Neural progenitor cell (in vitro differentiated cells): ENCODE data around the gene MACROH2A2.

Source experiments
- EZH2 ChIP-seq: fragments of 200-600 bp; sonication (generic); IDR thresholded peaks from 2 replicates; pipeline ENCODE4 v1.6.1; 2017; ENCODE audit warnings: antibody characterized with exemption, mild to moderate bottlenecking, moderate library complexity
- EZH2phosphoT487 ChIP-seq: fragments of 200-600 bp; sonication (generic); IDR thresholded peaks from 2 replicates; pipeline ENCODE4 v1.6.1; 2017; ENCODE audit warnings: antibody characterized with exemption
- TF ChIP-seq, protein P1 (sequence below): fragments of 200-600 bp; sonication (generic); IDR thresholded peaks from 2 replicates; pipeline ENCODE4 v1.5.1; 2017; ENCODE audit warnings: antibody characterized with exemption, mild to moderate bottlenecking

DNA sequence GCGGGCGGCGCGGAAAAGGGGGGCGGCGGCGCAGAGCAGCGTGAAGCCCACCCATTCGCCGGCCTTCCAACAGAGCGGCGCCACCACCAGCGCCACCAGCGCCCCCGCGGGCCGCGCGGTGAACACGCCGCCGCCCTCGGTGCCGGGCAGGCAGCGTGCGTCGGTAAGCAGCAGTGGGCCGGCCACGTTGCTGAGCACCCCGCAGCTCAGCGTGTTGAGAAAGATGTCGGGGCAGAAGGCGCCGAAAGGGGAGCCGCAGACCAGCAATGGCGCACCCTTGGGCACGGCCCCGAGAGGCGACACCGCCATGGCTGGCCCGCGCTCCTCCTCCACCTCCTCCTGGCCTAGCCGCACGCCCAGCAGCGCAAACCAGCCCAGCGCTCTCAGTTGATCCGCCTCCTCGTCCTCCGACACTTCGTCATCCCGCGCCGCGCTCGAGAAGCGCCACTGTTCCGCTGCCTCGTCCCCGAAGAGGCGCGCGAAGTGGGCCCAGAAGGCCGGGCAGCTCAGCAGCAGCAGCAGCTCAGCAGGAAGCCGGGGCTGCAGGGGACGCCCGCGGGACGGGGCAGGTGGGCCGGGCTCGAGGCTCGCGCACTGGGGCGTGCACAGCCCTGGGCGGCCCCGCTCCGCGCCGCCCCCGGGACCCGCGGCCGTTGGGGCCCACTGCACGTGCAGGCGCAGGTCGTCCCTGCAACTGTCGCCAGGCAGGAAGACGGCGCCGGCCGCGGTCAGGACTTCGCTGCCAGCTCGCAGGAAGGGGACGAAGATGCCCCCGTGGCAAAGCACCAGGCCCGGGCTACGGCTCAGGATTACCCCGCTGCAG, 93.2 kb downstream of the MACROH2A2 start:
- TF ChIP-seq EZH2 (peak; percentile 55), EZH2phosphoT487 (no peak)
- TF ChIP-seq, protein P1, sequence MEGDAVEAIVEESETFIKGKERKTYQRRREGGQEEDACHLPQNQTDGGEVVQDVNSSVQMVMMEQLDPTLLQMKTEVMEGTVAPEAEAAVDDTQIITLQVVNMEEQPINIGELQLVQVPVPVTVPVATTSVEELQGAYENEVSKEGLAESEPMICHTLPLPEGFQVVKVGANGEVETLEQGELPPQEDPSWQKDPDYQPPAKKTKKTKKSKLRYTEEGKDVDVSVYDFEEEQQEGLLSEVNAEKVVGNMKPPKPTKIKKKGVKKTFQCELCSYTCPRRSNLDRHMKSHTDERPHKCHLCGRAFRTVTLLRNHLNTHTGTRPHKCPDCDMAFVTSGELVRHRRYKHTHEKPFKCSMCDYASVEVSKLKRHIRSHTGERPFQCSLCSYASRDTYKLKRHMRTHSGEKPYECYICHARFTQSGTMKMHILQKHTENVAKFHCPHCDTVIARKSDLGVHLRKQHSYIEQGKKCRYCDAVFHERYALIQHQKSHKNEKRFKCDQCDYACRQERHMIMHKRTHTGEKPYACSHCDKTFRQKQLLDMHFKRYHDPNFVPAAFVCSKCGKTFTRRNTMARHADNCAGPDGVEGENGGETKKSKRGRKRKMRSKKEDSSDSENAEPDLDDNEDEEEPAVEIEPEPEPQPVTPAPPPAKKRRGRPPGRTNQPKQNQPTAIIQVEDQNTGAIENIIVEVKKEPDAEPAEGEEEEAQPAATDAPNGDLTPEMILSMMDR = peak; percentile 65
